Cardiac muscle cell (in vitro differentiated cells and primary cell): Measurements from ENCODE around the gene AUH. TPM values are rescaled to one million over a fixed set of nuclear protein-coding genes. Genes with fewer than 3 reads are reported as not detected.

ENCODE experiments used
- DNase-seq, 2 donors: peaks; one replicate each; pipeline versions ENCODE4 v3.0.0 to v3.0.0-alpha.2; 2010 to 2017; ENCODE audit warnings: low read depth in 1 of 2, low spot score in 1 of 2
- H3K27ac ChIP-seq: fragments of 200-600 bp; sonication (generic); 2 replicates; pipeline ENCODE4 v1.5.1; 2016
- H3K27me3 ChIP-seq: fragments of 200-600 bp; sonication (generic); 2 replicates; pipeline ENCODE4 v1.6.0; 2016; ENCODE audit warnings: control low read depth
- H3K36me3 ChIP-seq: fragments of 200-600 bp; sonication (generic); 2 replicates; pipeline ENCODE4 v1.5.1; 2016; ENCODE audit warnings: control low read depth
- H3K4me1 ChIP-seq: fragments of 200-600 bp; sonication (generic); 2 replicates; pipeline ENCODE4 v1.8.1; 2017; ENCODE audit warnings: low read depth, mild to moderate bottlenecking, mixed run types
- H3K4me3 ChIP-seq: fragments of 200-600 bp; sonication (generic); 2 replicates; pipeline ENCODE4 v1.5.1; 2016; ENCODE audit warnings: mild to moderate bottlenecking
- H3K9me3 ChIP-seq: fragments of 200-600 bp; sonication (generic); 2 replicates; pipeline ENCODE4 v1.5.1; 2017; ENCODE audit warnings: low read depth, mild to moderate bottlenecking, control low read depth
- polyA plus RNA-seq: library from polyadenylated mRNA; unstranded; fragments of >200 nt; fragmentation: Nextera tagmentation; extraction: Ambion mirVana; gene quantifications from 2 replicates; pipeline ENCODE4 v1.2.1, GENCODE V29; 2016
- total RNA-seq: library from RNA; depleted of rRNA; stranded (reverse); fragments of >200 nt; gene quantifications from 2 replicates; pipeline ENCODE4 v1.2.3, GENCODE V29; 2016
- TF ChIP-seq, protein P1 (sequence below): IDR thresholded peaks from 2 replicates; pipeline ENCODE4 v1.5.1; 2012; ENCODE audit warnings: low read depth, mild to moderate bottlenecking, low read length

AUH gene
- total and polyA plus RNA-seq, 2 experiments from 2014 or later: 52.0 to 68.8 TPM

DNA sequence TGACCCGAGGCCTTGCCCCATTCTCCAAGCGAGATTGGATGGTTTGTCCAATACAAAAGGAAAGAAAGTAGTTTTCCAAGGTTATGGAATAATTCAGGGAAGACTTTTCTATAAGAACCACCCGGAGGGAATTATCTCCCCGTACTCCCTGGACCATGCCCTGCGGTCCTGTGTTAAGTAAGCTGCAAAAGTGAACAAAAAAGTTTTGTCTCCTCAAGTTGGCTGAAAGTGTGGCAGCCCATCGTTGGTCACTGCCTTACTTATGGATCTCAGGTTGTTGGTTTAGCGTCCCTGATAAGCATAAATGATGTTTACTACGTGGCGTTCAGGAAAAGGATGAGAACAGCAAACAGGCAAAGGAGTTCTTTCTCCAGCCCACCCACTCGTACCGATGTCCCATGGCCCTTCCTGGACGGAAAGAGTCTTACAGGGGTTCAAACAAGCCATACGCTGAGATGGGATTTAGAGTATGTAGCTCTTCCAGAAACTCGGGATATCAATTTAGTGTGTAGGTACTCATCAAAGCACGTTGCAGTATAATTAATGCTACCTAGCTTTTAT, 413 bp upstream of the AUH start:
- Histone ChIP-seq H3K4me3 (no peak overlapping the region), H3K9me3 (no peaks in the 10 kb centered on the region), H3K36me3 (no peaks in the 10 kb centered on the region), H3K4me1 (peaks cover 10% of the 10 kb centered on the region), H3K27ac (no peak overlapping the region), H3K27me3 (no peaks in the 10 kb centered on the region)
- no peak for DNase-seq
- TF ChIP-seq, protein P1, sequence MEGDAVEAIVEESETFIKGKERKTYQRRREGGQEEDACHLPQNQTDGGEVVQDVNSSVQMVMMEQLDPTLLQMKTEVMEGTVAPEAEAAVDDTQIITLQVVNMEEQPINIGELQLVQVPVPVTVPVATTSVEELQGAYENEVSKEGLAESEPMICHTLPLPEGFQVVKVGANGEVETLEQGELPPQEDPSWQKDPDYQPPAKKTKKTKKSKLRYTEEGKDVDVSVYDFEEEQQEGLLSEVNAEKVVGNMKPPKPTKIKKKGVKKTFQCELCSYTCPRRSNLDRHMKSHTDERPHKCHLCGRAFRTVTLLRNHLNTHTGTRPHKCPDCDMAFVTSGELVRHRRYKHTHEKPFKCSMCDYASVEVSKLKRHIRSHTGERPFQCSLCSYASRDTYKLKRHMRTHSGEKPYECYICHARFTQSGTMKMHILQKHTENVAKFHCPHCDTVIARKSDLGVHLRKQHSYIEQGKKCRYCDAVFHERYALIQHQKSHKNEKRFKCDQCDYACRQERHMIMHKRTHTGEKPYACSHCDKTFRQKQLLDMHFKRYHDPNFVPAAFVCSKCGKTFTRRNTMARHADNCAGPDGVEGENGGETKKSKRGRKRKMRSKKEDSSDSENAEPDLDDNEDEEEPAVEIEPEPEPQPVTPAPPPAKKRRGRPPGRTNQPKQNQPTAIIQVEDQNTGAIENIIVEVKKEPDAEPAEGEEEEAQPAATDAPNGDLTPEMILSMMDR: no peak

DNA sequence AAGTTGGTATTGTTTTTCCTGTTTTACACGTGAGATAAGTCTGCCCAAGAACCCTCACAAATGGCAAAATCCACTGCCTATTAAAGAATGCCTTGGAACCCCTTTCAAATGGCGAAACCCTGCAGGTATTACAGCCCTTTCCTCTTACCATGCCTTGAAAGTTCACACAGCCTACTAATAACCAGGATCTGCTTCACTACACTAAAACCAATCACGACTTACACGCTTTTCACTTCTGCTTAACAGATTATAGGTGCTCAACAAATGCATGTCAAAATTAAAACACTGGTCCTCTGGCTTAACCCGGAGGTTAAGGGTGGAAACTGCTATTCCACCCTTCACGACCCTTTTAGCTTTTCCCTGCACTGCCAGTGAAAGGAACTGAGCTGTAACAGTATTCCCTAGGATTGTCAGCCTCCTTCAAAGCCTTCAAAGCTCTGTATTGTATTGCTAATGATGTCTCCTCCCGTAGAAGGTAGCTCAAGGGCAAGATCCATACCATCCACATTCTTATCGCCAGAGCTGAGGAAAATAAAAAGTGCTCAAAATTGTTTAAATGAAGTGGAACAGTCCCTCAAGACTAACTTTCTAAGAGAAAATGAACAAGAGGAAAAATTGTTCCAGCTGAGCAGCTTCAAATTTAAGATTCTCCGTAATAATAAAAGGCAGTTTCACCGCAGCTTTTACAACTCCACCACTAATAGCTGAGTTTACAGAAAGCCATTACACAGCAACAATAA, 997 bp downstream of the AUH start:
- Histone ChIP-seq H3K27me3 (no peaks in the 10 kb centered on the region), H3K9me3 (no peaks in the 10 kb centered on the region), H3K27ac (peak overlapping the region; percentile 88), H3K4me3 (peak overlapping the region; percentile 89), H3K36me3 (peaks cover 3% of the 10 kb centered on the region), H3K4me1 (peaks cover 10% of the 10 kb centered on the region)
- TF ChIP-seq, protein P1: no peak
- peak in 1 of 2 donors; percentile 13 for DNase-seq

DNA sequence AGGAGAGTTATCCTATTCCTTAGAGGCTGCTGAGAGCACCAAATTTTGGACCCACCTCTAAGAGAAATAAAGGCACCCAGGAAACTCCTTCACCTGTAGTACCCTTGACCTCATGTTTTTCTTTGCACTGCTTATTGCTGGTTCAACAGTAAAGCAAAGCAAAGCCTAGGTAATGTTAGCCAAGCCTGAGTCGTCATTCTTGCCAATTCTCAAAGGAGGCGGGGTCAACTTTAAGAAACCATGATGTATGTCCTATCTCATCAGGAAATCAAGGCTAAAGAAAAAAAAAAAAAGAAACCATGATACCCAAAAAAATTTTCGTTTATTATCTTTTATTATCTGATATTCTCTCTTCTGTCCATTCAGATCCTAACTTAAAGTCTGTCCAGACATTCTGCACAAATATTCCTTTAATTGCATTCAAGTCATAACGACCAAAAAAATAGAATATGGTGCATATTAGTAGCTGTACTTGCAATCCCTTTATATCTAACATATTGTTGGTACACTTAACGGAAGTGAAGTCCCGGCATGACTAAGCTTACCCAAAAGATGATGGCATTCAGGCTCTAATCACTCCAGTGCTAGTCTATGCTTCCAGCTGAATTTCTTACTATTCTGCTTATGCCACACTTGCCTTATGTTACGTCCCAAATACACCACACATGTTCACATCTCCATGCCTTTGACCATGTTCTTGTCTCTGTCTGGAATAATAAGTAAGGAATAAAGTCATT, 1.8 kb downstream of the AUH start:
- Histone ChIP-seq H3K9me3 (no peaks in the 10 kb centered on the region), H3K4me1 (peaks cover 10% of the 10 kb centered on the region), H3K4me3 (peak overlapping the region; percentile 89), H3K27me3 (no peaks in the 10 kb centered on the region), H3K27ac (peak overlapping the region; percentile 88), H3K36me3 (peaks cover 7% of the 10 kb centered on the region)
- DNase-seq: no peak
- TF ChIP-seq, protein P1: no peak

DNA sequence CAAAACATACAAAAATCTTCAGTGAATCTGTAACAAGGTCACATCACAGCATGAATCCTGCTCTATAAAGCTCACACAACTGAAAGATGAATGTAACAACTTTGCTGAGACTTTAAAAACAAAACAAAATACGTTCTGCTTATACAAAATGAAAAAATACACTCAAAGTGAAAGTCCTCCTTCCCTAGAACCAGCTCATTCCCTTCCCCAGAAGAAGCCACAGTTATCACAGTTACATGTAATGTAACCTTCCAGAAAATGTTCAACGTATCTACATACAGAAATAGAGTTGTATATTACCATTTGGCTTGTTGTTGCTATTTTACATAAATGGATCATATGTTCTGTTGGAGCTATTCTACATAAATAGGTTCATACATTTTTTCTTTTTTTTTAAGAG, 2.6 kb downstream of the AUH start:
- Histone ChIP-seq H3K4me3 (no peak overlapping the region), H3K27ac (no peak overlapping the region), H3K36me3 (peaks cover 10% of the 10 kb centered on the region), H3K9me3 (no peaks in the 10 kb centered on the region), H3K27me3 (no peaks in the 10 kb centered on the region), H3K4me1 (peaks cover 10% of the 10 kb centered on the region)
- TF ChIP-seq, protein P1: no peak
- DNase-seq: no peak

DNA sequence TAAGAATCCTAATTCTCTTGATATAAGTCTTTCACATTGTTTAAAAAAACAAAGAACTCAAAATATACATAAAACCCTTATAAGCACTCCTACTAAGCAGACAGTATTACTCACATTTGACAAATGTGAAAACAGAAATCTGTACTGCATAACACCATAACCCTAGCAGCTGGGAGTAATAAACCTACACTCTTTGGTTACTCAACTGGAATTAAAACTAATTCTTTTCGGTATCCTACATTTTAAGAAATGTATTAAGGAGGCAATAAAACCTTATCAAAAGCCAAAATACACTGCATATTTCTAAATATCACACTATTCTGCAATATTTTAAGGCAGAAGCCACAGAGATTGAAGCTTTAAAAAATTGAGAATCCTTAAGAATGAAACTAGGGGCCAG, 6.8 kb downstream of the AUH start:
- DNase-seq: no peak
- Histone ChIP-seq H3K9me3 (no peaks in the 10 kb centered on the region), H3K4me3 (no peak overlapping the region), H3K4me1 (peaks cover 2% of the 10 kb centered on the region), H3K27me3 (no peaks in the 10 kb centered on the region), H3K27ac (no peak overlapping the region), H3K36me3 (peaks cover 25% of the 10 kb centered on the region)
- TF ChIP-seq, protein P1: no peak
